AG08395 (cell line): Measurements from ENCODE around the gene C17orf113.
"Not testable (repeated sequence)": the region's sequence is repeated elsewhere in the genome, so short reads cannot be mapped to it uniquely, and the experiment has no call there.

ENCODE experiments used
- DNase-seq: peaks from one replicate; pipeline ENCODE4 v3.0.0; 2012; ENCODE audit warnings: mixed read lengths, low spot score

C17orf113 gene

GRCh38 chr17:42016411-42016831 lies 34.0 kb downstream of the C17orf113 start:
- no peak for DNase-seq

- DNase-seq: not testable (repeated sequence)
Observed at GRCh38 chr17:42013740-42014139, 36.7 kb downstream of the C17orf113 start.

- DNase-seq: not testable (repeated sequence)
Observed at GRCh38 chr17:42012363-42012762, 38.0 kb downstream of the C17orf113 start.

GRCh38 chr17:42010898-42011516 lies 39.4 kb downstream of the C17orf113 start:
- DNase-seq: peak; percentile 57

- not testable (repeated sequence) for DNase-seq
Observed at GRCh38 chr17:42010266-42010680, 40.1 kb downstream of the C17orf113 start.

- DNase-seq: no peak
Observed at GRCh38 chr17:42009170-42009569, 41.2 kb downstream of the C17orf113 start.

- DNase-seq: no peak
Observed at GRCh38 chr17:42005166-42005565, 45.2 kb downstream of the C17orf113 start.

GRCh38 chr17:42002792-42003301 lies 47.6 kb downstream of the C17orf113 start:
- no peak for DNase-seq

- no peak for DNase-seq
Observed at GRCh38 chr17:42002175-42002791, 48.1 kb downstream of the C17orf113 start.

GRCh38 chr17:42001729-42002128 lies 48.7 kb downstream of the C17orf113 start:
- DNase-seq: no peak

- DNase-seq: no peak
Observed at GRCh38 chr17:42000413-42001133, 49.8 kb downstream of the C17orf113 start.

- no peak for DNase-seq
Observed at GRCh38 chr17:41998497-41998896, 51.9 kb downstream of the C17orf113 start.

- no peak for DNase-seq
Observed at GRCh38 chr17:41996855-41997164, 53.6 kb downstream of the C17orf113 start.

- DNase-seq: no peak
Observed at GRCh38 chr17:41992576-41992975, 57.8 kb downstream of the C17orf113 start.

- DNase-seq: no peak
Observed at GRCh38 chr17:41989702-41990419, 60.5 kb downstream of the C17orf113 start.

- no peak for DNase-seq
Observed at GRCh38 chr17:41988418-41988817, 62.0 kb downstream of the C17orf113 start.
